Coronary artery (tissue), 2 donors: ENCODE data around the gene STK16.
"Not testable (repeated sequence)": the region's sequence is repeated elsewhere in the genome, so short reads cannot be mapped to it uniquely, and the experiment has no call there.

Experiments
- DNase-seq: peaks from one replicate; pipeline ENCODE4 v3.0.0-alpha.2; 2017; ENCODE audit warnings: low spot score
- H3K27ac ChIP-seq, 2 donors: fragments of 200-600 bp; sonication (generic); one replicate each; pipeline ENCODE4 v1.5.1; 2016 to 2019
- H3K4me3 ChIP-seq: fragments of 200-600 bp; sonication (generic); 2 replicates; pipeline ENCODE4 v1.5.1; 2016; ENCODE audit warnings: mild to moderate bottlenecking, moderate library complexity
- TF ChIP-seq, protein P1 (sequence below): fragments of 200-600 bp; sonication (generic); IDR thresholded peaks from one replicate; pipeline ENCODE4 v1.5.1; 2019; ENCODE audit warnings: antibody characterized with exemption

STK16 gene, protein sequence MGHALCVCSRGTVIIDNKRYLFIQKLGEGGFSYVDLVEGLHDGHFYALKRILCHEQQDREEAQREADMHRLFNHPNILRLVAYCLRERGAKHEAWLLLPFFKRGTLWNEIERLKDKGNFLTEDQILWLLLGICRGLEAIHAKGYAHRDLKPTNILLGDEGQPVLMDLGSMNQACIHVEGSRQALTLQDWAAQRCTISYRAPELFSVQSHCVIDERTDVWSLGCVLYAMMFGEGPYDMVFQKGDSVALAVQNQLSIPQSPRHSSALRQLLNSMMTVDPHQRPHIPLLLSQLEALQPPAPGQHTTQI

DNA sequence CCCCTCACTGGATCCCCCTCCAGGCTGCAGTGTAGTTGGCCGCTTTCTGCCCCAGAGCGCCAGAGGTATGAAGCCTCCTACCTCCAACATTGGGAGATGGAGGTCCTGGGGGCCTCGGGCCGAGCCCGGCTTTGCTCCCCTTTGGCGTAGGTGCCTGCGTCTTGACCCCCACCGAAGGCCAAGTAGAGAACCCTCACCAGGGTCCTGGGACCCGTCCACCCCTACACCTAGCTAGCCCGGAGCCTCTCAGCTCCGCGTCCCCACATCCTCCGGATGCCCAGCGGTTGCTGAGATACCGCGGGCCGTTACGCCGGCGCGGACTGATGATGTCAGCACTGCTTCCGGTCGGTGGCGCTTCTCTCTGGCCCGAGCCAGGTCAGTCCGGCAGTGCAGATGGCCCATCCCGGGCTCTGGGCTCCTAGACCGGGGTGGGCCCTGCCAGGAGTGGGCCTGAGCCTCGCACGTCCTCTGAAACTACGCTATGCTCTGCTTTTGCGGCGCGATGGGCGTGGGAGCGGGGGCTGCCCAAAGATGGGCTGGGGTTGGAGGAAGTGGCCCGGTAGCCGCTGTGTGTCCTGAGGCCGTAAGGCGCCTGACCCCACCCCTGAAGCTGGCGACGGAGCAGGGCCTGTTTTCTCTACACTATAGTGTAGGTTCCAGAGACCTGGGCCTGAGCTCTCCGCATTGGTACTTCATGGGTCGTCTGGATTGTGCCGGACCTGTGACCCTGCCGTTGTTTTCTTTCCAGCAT lies at the start of gene STK16, which contains the start of gene GLB1L:
STK16 (plus strand) TSS at position 332 of the 751 bp plus-strand sequence. CDS start 521 bp downstream, outside the sequence.
GLB1L (minus strand) TSS at position 297 of the 751 bp plus-strand sequence. CDS start 1,871 bp downstream, outside the sequence.
- TF ChIP-seq, protein P1, sequence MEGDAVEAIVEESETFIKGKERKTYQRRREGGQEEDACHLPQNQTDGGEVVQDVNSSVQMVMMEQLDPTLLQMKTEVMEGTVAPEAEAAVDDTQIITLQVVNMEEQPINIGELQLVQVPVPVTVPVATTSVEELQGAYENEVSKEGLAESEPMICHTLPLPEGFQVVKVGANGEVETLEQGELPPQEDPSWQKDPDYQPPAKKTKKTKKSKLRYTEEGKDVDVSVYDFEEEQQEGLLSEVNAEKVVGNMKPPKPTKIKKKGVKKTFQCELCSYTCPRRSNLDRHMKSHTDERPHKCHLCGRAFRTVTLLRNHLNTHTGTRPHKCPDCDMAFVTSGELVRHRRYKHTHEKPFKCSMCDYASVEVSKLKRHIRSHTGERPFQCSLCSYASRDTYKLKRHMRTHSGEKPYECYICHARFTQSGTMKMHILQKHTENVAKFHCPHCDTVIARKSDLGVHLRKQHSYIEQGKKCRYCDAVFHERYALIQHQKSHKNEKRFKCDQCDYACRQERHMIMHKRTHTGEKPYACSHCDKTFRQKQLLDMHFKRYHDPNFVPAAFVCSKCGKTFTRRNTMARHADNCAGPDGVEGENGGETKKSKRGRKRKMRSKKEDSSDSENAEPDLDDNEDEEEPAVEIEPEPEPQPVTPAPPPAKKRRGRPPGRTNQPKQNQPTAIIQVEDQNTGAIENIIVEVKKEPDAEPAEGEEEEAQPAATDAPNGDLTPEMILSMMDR: no peak
- peak within 1 kb of the TSS; percentile 95 to 97 for H3K27ac ChIP-seq
- peak within 1 kb of the TSS; percentile 92 for H3K4me3 ChIP-seq
- peak; percentile 95 for DNase-seq

DNA sequence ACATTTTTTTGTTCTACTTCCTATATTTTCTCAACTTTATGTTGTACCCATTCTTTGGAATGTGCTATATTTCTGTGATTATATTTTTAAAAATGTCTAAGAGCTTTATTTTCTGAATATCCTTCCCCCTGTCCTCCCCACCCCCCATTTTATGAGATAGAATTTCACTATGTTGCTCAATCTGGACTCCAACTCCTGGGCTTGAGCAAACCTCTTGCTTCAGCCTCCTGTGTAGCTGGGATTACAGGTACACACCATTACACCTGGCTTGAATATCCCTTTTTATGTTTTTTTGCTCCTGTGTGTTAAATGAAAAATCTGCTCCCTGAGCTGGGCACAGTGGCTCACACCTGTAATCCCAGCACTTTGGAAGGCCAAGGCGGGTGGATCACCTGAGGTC lies 47.9 kb upstream of the STK16 start:
- TF ChIP-seq, protein P1: no peak
- no peak for DNase-seq
- H3K4me3 ChIP-seq: no peak overlapping the region
- no peak overlapping the region for H3K27ac ChIP-seq

- TF ChIP-seq, protein P1: no peak
- no peak overlapping the region for H3K27ac ChIP-seq
- H3K4me3 ChIP-seq: no peak overlapping the region
- no peak for DNase-seq
Measured at GRCh38 chr2:219198974-219199373, 46.3 kb upstream of the STK16 start.

GRCh38 chr2:219199470-219200211 lies 45.6 kb upstream of the STK16 start:
- Histone ChIP-seq H3K4me3 (no peak overlapping the region), H3K27ac (no peak overlapping the region)
- TF ChIP-seq, protein P1: no peak
- DNase-seq: no peak

GRCh38 chr2:219200502-219201326 lies 44.6 kb upstream of the STK16 start:
- not testable (repeated sequence) for H3K27ac ChIP-seq, H3K4me3 ChIP-seq, DNase-seq

DNA sequence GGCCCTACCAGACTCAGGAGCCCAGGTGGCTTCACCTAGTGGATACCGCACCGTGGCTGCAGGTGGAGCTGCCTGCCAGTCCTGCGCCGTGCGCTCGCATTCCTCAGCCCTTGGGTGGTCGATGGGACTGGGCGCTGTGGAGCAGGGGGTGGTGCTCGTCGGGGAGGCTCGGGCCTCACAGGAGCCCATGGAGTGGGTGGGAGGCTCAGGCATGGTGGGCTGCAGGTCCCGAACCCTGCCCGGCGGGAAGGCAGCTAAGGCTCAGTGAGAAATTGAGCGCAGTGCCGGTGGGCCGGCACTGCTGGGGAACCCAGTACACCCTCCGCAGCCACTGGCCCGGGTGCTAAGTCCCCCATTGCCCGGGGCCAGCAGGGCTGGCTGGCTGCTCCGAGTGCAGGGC lies 43.9 kb upstream of the STK16 start:
- DNase-seq, H3K27ac ChIP-seq, H3K4me3 ChIP-seq: not testable (repeated sequence)

GRCh38 chr2:219204425-219205164 lies 40.7 kb upstream of the STK16 start:
- TF ChIP-seq, protein P1: no peak
- Histone ChIP-seq H3K27ac (no peak overlapping the region), H3K4me3 (no peak overlapping the region)
- no peak for DNase-seq
